Measurements from ENCODE around the gene SNX30.

The SNX30 gene

DNA sequence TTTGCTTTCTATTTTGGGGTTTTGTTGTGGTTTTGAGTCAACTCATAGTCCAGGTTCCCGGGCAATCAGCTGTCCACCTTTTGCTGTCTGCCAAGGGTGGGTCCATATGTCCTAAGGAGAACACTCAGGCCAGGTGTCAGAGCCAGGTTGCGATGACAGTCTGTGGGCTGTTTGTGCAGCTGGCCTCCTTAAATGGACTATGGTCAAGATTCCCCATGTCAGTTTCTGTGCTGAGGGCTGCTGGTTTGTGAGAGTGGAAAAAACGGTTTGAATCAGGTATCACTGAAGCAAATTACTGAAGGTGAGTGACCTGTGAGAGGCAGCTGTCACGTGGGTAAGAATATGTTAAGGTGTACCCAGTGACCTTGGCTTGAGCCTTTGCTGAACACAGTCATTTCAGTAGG lies 33.0 kb downstream of the SNX30 start:
- no peak for DNase-seq (ENCODE audit: low read depth, low spot score)

DNA sequence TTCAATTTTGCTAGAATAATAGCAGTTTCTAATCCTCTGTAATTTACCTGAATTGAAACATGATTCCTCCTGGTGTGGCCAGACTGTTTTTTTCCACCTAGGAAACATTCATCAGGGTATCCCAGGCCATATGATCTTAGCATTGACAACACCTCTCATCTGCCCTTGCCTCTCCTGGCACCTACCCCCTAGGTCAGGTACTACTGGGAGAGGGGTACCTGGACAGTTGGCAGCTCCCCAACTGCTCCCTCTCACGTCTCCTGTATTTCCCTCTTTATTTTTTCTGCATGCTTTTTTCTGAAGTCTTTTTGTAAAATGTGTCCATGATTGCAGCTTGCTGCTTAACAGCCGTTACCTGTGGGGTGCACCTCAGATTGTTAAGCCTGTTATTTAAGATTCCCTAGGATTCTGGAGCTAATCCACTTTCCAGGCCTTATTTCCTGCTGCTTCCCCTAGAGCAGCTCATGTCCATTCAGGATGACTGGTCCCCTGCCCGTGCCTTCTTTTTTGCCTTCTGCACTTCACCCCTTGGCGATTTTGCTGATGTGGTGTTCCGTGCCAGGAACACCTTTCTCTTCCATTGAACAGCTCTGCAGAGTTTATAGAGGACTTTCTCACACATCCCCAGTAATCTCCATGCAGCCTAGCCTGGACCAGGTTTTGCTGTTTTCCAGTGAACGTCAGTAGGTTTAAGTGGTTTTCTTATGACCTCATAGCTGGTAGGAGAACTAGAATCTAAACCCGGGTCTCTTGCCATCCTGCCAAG lies 33.6 kb downstream of the SNX30 start:
- no peak for DNase-seq (ENCODE audit: low read depth, low spot score)

DNA sequence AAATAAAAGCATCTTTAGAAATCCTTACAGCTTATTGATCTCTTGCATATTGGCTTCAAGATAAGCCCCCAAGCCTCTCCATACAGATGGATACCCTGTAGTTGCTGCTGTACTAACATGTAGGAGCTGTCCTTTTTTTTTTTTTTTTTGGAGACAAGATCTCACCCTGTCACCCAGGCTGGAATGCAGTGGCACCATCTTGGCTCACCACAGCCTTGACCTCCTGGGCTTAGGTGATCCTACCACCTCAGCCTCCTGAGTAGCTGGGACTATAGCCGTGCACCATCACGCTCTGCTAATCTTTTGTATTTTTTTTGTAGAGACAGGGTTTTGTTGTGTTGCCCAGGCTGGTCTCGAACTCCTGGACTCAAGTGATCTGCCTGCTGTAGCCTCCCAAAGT lies 35.4 kb downstream of the SNX30 start:
- no peak for DNase-seq (ENCODE audit: low read depth, low spot score)

DNA sequence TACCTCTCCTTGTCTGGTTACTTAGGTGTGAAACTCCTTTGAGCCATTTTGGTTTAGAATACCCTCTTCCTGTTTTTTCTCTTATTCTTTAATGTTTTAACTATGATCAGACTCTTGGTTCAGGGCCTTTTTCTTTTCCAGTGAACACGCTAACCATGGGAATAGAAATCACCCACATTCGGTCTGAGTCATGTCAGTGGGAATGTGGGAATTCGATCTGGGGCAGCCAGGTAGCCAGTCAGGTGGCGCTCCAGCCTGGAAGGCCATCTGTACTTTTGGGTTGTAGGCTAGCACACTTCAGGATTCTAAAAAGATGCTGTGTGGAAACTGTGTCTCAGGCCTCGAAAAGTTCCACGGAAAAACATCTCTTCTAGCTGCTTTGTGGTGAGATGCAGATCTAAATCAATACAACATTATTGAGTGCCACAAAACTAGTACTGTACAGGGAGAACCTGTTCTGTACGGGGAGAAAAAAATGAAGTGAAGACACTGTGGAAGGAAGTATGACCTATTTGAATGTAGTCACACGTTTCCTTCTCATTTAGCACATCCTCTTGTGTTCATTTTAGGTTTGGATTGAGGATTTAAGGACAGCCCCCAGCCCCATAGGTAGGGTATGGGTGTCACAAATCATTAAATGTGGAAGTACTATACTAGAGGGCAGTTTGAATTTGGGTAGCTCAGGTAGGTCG lies 36.4 kb downstream of the SNX30 start:
- DNase-seq (ENCODE audit: low read depth, low spot score): no peak

DNA sequence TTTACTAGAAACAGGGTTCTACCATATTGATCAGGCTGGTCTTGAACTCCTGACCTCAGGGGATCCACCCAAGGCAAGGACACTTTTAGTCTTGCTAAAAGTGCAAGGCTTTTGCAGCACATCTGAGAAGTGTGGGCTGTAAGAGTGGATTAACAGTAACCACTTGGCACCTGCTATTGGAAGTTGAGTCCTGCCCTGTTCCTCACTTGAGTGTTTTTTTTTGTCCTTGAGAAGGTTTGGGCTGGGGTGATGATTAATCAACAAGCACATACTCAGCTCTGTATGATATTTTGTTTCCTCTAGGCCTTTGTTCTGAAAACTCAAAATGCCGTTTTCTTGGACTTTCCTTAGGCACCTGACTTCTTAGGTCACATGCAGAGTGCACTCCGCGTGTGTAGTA lies 37.4 kb downstream of the SNX30 start:
- no peak for DNase-seq (ENCODE audit: low read depth, low spot score)

GRCh38 chr9:112789473-112789872 lies 38.9 kb downstream of the SNX30 start:
- DNase-seq (ENCODE audit: low read depth, low spot score): no peak

- no peak for DNase-seq (ENCODE audit: low read depth, low spot score)
These were observed 39.6 kb downstream of the SNX30 start for GRCh38 chr9:112789891-112790774.

DNA sequence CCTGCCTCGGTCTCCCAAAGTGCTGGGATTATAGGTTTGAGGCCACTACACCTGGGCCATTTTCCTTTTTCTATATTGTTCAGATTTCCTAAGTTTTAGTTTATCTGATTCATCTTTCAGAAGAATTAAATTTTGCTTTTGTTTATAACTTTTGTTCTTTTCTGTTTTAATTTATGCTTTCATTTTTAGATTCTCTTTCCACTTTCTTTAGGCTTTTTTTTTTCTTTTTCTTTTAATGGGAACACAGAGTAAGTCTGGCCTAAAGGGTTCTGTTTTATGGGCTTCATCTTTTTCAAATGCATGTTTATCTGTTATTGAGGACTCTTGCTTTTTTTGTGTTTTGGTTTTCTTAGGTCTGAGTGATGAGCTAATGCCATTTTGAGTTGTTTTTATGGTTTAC lies 42.1 kb downstream of the SNX30 start:
- no peak for DNase-seq (ENCODE audit: low read depth, low spot score)

DNA sequence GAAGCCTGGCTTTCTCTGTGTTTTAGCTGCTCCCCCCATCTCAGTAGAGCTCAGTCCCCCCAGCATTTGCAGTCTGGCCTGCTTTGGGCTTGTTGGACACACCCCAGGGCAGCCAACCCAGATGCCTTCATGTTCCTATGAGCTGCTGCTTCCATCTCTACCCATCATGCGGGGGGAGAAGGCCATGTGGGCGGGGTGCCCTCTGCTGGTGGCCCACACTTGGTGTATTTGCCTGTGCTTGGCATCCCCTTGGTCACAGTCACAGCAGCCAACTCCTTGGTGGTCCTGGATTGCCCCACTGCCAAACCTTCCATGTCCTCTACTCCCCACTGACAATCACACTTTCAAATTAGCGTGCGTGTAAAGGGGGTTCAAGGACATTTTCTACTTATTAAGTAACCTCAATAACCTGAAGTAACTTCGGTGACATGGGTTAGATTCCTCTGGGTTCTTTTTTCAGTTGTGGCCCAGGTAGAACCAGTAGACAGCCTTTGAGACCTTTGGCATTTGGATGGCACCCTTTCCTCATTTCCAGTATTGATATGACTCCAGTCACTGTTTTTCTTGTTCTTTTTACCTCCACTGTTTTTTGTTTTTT lies 42.8 kb downstream of the SNX30 start:
- DNase-seq (ENCODE audit: low read depth, low spot score): no peak

GRCh38 chr9:112794731-112795130 lies 44.2 kb downstream of the SNX30 start:
- no peak for DNase-seq (ENCODE audit: low read depth, low spot score)

DNA sequence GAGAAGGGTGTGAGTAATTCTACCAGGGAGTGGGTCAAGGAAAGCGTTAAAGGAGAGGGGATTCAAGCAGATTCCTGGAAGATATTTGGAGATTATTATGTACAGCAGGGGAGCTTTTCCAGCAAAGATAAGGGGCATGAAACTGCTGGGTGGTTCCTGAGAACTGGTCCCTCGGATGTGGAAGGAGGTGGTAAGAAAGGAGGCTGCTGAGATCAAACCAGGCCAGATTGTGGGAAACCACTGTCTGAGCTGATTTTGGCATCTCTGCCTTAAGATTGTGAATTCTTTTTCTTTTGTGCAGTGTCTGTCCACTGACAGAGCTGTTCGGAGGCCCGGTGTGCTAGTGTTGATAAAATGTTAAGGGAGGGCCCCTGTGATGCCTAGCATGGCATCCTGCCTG lies 45.4 kb downstream of the SNX30 start:
- no peak for DNase-seq (ENCODE audit: low read depth, low spot score)

- DNase-seq (ENCODE audit: low read depth, low spot score): no peak
These were observed 45.9 kb downstream of the SNX30 start for GRCh38 chr9:112796485-112796884.

DNA sequence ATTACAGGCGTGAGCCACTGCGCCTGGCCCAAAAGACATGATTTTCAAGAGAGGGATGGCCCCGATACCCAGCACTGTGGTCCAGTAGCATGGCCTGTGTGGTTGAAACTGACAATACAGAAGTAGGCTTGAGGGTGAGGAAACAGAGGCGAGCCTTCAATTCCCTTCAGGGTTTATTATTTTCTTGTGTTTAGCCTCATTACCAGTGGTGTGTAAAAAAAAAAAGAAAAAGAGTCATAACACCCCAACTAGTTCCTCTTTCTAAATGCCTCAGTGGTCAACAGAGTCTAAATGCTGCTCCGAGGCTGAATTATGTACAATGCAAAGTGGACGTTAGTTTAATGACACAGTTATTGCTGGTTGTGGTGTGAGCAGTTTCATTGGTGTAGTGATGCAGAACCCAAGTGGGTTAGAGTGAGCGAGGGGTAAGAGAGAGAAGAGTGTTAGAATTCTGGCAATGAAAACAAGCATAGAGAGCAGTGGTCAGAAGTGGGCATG lies 58.8 kb downstream of the SNX30 start:
- no peak for DNase-seq (ENCODE audit: low read depth, low spot score)

- no peak for DNase-seq (ENCODE audit: low read depth, low spot score)
These were observed 59.3 kb downstream of the SNX30 start for GRCh38 chr9:112809906-112810305.

DNA sequence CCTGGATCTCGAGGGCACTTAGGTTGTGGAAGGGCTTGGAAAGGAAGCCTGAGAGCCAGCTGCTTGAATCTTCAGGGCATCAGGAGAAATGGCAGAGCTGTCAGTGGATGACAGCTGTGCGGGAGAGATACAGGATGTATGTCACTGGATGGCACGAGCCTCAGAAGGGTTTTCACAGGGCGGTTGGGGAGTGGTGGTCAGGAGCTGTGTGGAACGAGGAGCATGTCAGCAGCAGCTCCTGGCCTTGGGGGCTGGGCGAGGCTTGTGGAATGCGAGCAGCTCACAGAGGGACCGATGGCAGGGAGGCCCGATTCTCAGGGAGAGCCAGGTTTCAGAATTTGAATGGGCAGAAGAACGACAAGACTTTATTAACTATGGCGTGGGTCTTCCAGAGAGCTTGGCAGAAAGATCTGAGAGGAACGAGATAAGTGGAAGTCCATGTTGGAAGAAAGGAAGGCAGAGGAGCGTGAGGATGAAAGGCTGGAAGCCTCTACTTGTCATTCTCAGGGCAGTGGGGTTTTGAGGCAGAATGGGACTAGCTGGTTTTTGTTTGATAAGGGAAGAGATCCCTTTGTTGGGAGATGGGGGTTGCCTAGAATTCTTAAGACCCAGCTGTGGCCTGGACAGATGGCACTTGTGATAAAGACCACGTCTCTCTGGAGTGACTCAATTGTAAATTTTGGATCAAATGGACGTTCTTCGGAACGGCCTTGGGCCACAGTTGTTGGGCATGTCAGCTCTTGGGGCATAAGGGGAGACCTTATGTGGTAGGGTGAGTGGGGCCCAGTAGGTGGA lies 60.3 kb downstream of the SNX30 start:
- no peak for DNase-seq (ENCODE audit: low read depth, low spot score)

GRCh38 chr9:112811518-112811917 lies 61.0 kb downstream of the SNX30 start:
- DNase-seq (ENCODE audit: low read depth, low spot score): no peak

GRCh38 chr9:112815868-112816267 lies 65.3 kb downstream of the SNX30 start:
- no peak for DNase-seq (ENCODE audit: low read depth, low spot score)

DNA sequence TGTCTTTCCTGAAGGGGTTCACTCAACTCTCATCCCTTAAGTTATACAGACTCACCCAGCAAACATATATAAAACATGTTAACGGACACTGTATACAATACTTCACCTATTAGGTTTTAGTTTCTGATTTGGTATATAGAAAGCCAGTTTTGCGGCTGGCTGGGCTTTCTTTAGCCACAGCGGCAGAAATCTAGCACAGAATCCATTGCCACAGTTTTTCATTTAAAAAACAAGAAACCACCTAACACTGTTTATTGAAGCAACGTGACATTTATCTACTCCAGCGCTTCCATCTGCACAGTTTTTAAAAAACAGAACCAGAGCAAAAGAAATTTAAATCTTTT lies 67.3 kb downstream of the SNX30 start:
- no peak for DNase-seq (ENCODE audit: low read depth, low spot score)

GRCh38 chr9:112819635-112820496 lies 69.3 kb downstream of the SNX30 start:
- no peak for DNase-seq (ENCODE audit: low read depth, low spot score)

GRCh38 chr9:112820881-112821280 lies 70.3 kb downstream of the SNX30 start:
- DNase-seq (ENCODE audit: low read depth, low spot score): no peak

All from brain pericyte (primary cell).